Glutamatergic neuron (in vitro differentiated cells): ENCODE measurements around the gene PLPP4. TPM values are rescaled to one million over a fixed set of nuclear protein-coding genes. Genes with fewer than 3 reads are reported as not detected.
A peak's percentile ranks its signal among the peaks of the same experiment; 100 is the strongest.

Experiments used
- DNase-seq: peaks from one replicate; pipeline ENCODE4 v3.0.0; 2022
- H3K27ac Mint-ChIP-seq: one replicate; pipeline ENCODE4 v1.8.0; 2020; ENCODE audit warnings: mild to moderate bottlenecking, mixed read lengths, inconsistent platforms; ENCODE audit not compliant: unreplicated experiment
- H3K27me3 Mint-ChIP-seq: one replicate; pipeline ENCODE4 v1.8.0; 2020; ENCODE audit warnings: mild to moderate bottlenecking, moderate library complexity, mixed read lengths, inconsistent platforms; ENCODE audit not compliant: unreplicated experiment
- H3K36me3 Mint-ChIP-seq: one replicate; pipeline ENCODE4 v1.8.0; 2020; ENCODE audit warnings: mild to moderate bottlenecking, mixed read lengths, inconsistent platforms; ENCODE audit not compliant: unreplicated experiment
- H3K4me1 Mint-ChIP-seq: one replicate; pipeline ENCODE4 v1.8.0; 2020; ENCODE audit warnings: mild to moderate bottlenecking, low read depth, mixed read lengths, inconsistent platforms; ENCODE audit not compliant: unreplicated experiment
- H3K4me3 Mint-ChIP-seq: one replicate; pipeline ENCODE4 v1.8.0; 2020; ENCODE audit warnings: mild to moderate bottlenecking, mixed read lengths, inconsistent platforms; ENCODE audit not compliant: unreplicated experiment
- H3K9me3 Mint-ChIP-seq: one replicate; pipeline ENCODE4 v1.8.0; 2020; ENCODE audit warnings: mild to moderate bottlenecking, moderate library complexity, mixed read lengths, inconsistent platforms; ENCODE audit not compliant: unreplicated experiment
- CTCF ChIP-seq: fragments of 200-600 bp; sonication (generic); IDR thresholded peaks from one replicate; pipeline ENCODE4 v1.5.0; 2021; ENCODE audit not compliant: partially characterized antibody, unreplicated experiment
- total RNA-seq: library from RNA; stranded (reverse); fragmentation: NEBNext Ultra II Directional; extraction: Animal tissue kit (Norgen Biotek cat#: 25700); gene quantifications from one replicate; pipeline ENCODE4 v1.2.1, GENCODE V29; 2021; ENCODE audit not compliant: unreplicated experiment

Gene PLPP4
- total RNA-seq, 1 donor from 2014 or later: 2.6 TPM

GRCh38 chr10:120421250-120421649 lies 35.8 kb upstream of the PLPP4 start:
- Mint-ChIP-seq H3K4me1 (no peaks in the 10 kb centered on the region), H3K36me3 (peaks cover 9% of the 10 kb centered on the region), H3K27me3 (no peaks in the 10 kb centered on the region), H3K4me3 (no peak overlapping the region), H3K27ac (no peak overlapping the region), H3K9me3 (no peaks in the 10 kb centered on the region)
- no peak for DNase-seq
- TF ChIP-seq CTCF: no peak

- H3K27ac Mint-ChIP-seq: no peak overlapping the region
- peaks cover 1% of the 10 kb centered on the region for H3K9me3 Mint-ChIP-seq
- no peak for TF ChIP-seq CTCF
Observed at GRCh38 chr10:120422457-120422856, 34.6 kb upstream of the PLPP4 start.

GRCh38 chr10:120423431-120424197 lies 33.4 kb upstream of the PLPP4 start:
- TF ChIP-seq CTCF: peak; percentile 94
- no peaks in the 10 kb centered on the region for H3K4me1 Mint-ChIP-seq
- peaks cover 1% of the 10 kb centered on the region for H3K9me3 Mint-ChIP-seq
- DNase-seq: peak; percentile 71
- H3K36me3 Mint-ChIP-seq: peaks cover 9% of the 10 kb centered on the region
- H3K27me3 Mint-ChIP-seq: no peaks in the 10 kb centered on the region
- no peak overlapping the region for H3K4me3 Mint-ChIP-seq
- no peak overlapping the region for H3K27ac Mint-ChIP-seq

More at GRCh38 chr10:120422457-120422856, 34.6 kb upstream of the PLPP4 start:
- Mint-ChIP-seq H3K27me3 (no peaks in the 10 kb centered on the region), H3K36me3 (peaks cover 9% of the 10 kb centered on the region), H3K4me3 (no peak overlapping the region), H3K4me1 (no peaks in the 10 kb centered on the region)
- no peak for DNase-seq

GRCh38 chr10:120424198-120424464 lies 32.9 kb upstream of the PLPP4 start:
- TF ChIP-seq CTCF: no peak
- peaks cover 9% of the 10 kb centered on the region for H3K36me3 Mint-ChIP-seq
- H3K4me3 Mint-ChIP-seq: no peak overlapping the region
- no peaks in the 10 kb centered on the region for H3K4me1 Mint-ChIP-seq
- H3K27me3 Mint-ChIP-seq: no peaks in the 10 kb centered on the region
- peaks cover 1% of the 10 kb centered on the region for H3K9me3 Mint-ChIP-seq
- no peak for DNase-seq
- H3K27ac Mint-ChIP-seq: no peak overlapping the region

GRCh38 chr10:120426306-120426705 lies 30.7 kb upstream of the PLPP4 start:
- Mint-ChIP-seq H3K4me1 (peaks cover 2% of the 10 kb centered on the region), H3K36me3 (peaks cover 9% of the 10 kb centered on the region), H3K27me3 (no peaks in the 10 kb centered on the region), H3K4me3 (no peak overlapping the region), H3K27ac (no peak overlapping the region), H3K9me3 (peaks cover 1% of the 10 kb centered on the region)
- TF ChIP-seq CTCF: no peak
- no peak for DNase-seq
